ENCODE results near the gene C1QTNF6.
"Not testable (repeated sequence)": the region's sequence is repeated elsewhere in the genome, so short reads cannot be mapped to it uniquely, and the experiment has no call there.

Gene C1QTNF6

GRCh38 chr22:37173709-37174108, 14.3 kb downstream of the C1QTNF6 start:
- no peak for DNase-seq

- no peak for DNase-seq
These were observed 15.5 kb downstream of the C1QTNF6 start for GRCh38 chr22:37172266-37173245.

GRCh38 chr22:37171662-37172061, 16.4 kb downstream of the C1QTNF6 start:
- DNase-seq = no peak

GRCh38 chr22:37170689-37171405, 17.2 kb downstream of the C1QTNF6 start:
- not testable (repeated sequence) for DNase-seq

- DNase-seq = no peak
These were observed 17.9 kb downstream of the C1QTNF6 start for GRCh38 chr22:37169947-37170688.

GRCh38 chr22:37169406-37169805, 18.6 kb downstream of the C1QTNF6 start:
- no peak for DNase-seq

GRCh38 chr22:37167981-37168647, 19.9 kb downstream of the C1QTNF6 start:
- no peak for DNase-seq

- no peak for DNase-seq
These were observed 20.7 kb downstream of the C1QTNF6 start for GRCh38 chr22:37167176-37167980.

- DNase-seq = peak; percentile 89
These were observed 21.4 kb downstream of the C1QTNF6 start for GRCh38 chr22:37166675-37167066.

- no peak for DNase-seq
These were observed 21.9 kb downstream of the C1QTNF6 start for GRCh38 chr22:37165940-37166674.

- DNase-seq = no peak
These were observed 23.0 kb downstream of the C1QTNF6 start for GRCh38 chr22:37165066-37165465.

GRCh38 chr22:37164505-37164887, 23.6 kb downstream of the C1QTNF6 start:
- no peak for DNase-seq

GRCh38 chr22:37163575-37164504, 24.2 kb downstream of the C1QTNF6 start:
- peak; percentile 17 for DNase-seq

GRCh38 chr22:37163096-37163489, 25.0 kb downstream of the C1QTNF6 start:
- DNase-seq = no peak

- peak; percentile 13 for DNase-seq
These were observed 25.6 kb downstream of the C1QTNF6 start for GRCh38 chr22:37162221-37163095.

- DNase-seq = peak; percentile 56
These were observed 26.6 kb downstream of the C1QTNF6 start for GRCh38 chr22:37161443-37161842.

- no peak for DNase-seq
These were observed 28.0 kb downstream of the C1QTNF6 start for GRCh38 chr22:37160027-37160426.

- no peak for DNase-seq
These were observed 29.1 kb downstream of the C1QTNF6 start for GRCh38 chr22:37158963-37159290.

Measured in OCI-M1 (cell line).